ENCODE results near the gene ITGB4. TPM values are rescaled to one million over a fixed set of nuclear protein-coding genes. Genes with fewer than 3 reads are reported as not detected.

ITGB4 gene
- total RNA-seq, 1 experiment from 2014 or later = 5.3 TPM

DNA sequence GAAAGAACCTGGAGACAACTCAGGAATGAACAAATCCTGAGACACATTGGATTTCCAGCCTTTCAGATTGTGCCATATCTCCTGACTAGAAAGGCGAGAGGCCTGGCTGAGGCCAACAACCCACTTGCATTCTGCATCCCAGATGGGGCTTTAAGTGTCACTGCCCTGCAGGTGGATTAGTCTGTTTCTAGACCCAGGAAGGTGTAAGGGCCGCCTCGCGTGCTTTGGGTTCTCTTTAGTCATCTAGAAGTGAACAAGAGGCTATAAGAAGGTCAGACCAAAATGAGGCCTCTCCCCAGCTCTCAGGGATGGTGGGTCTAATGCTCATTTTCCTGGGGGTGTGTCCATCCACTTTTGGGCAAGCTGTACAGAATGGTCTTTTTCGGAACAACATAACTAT is 49.2 kb upstream of the ITGB4 start:
- peak overlapping the region in 1 of 2 experiments; percentile 51; a peak in 2 of 5 replicates for H3K4me3 Mint-ChIP-seq
- no peak overlapping the region for H4K91ac ChIP-seq (ENCODE audit: insufficient read length, low read depth, low read length)
- peaks cover 3% of the 10 kb centered on the region for H3K79me1 ChIP-seq (ENCODE audit: insufficient read depth, low read depth, low read length, poor library complexity, severe bottlenecking)
- no peak for DNase-seq
- H2BK12ac ChIP-seq (ENCODE audit: insufficient read length, low read depth, low read length) = no peak overlapping the region
- no peak overlapping the region for H3K27ac Mint-ChIP-seq
- no peak overlapping the region for H3K9ac ChIP-seq (ENCODE audit: extremely low read depth, insufficient read length, low read length)
- H2AK5ac ChIP-seq (ENCODE audit: insufficient read length, low read length) = no peak overlapping the region
- H3K23ac ChIP-seq (ENCODE audit: insufficient read length, low read depth, low read length) = no peak overlapping the region
- peaks cover 15% of the 10 kb centered on the region; the same call in 1 of the 2 replicates for H3K79me2 ChIP-seq (ENCODE audit: insufficient read depth, low read length)
- H3K9me3 ChIP-seq (ENCODE audit: control insufficient read depth, low read depth, low read length) = no peaks in the 10 kb centered on the region
- no peaks in the 10 kb centered on the region for H3K9me3 Mint-ChIP-seq
- no peak overlapping the region for H3K14ac ChIP-seq (ENCODE audit: insufficient read depth, low read length)
- no peak overlapping the region for H3K18ac ChIP-seq (ENCODE audit: insufficient read length, low read depth, low read length)
- no peak overlapping the region for H2BK20ac ChIP-seq (ENCODE audit: low read depth, low read length, poor library complexity, severe bottlenecking)
- no peak overlapping the region for H2BK120ac ChIP-seq (ENCODE audit: low read depth, low read length, poor library complexity, severe bottlenecking)
- peaks cover 12 to 60% (median 53%) of the 10 kb centered on the region in 3 experiments; a peak in 6 of 7 replicates for H3K36me3 Mint-ChIP-seq (ENCODE audit: insufficient read depth in 1 of 3, low read depth in 3 of 3)
- H3K23me2 ChIP-seq (ENCODE audit: insufficient read length, low read depth, low read length, poor library complexity, severe bottlenecking) = peaks cover 4% of the 10 kb centered on the region
- TF ChIP-seq, protein P1, sequence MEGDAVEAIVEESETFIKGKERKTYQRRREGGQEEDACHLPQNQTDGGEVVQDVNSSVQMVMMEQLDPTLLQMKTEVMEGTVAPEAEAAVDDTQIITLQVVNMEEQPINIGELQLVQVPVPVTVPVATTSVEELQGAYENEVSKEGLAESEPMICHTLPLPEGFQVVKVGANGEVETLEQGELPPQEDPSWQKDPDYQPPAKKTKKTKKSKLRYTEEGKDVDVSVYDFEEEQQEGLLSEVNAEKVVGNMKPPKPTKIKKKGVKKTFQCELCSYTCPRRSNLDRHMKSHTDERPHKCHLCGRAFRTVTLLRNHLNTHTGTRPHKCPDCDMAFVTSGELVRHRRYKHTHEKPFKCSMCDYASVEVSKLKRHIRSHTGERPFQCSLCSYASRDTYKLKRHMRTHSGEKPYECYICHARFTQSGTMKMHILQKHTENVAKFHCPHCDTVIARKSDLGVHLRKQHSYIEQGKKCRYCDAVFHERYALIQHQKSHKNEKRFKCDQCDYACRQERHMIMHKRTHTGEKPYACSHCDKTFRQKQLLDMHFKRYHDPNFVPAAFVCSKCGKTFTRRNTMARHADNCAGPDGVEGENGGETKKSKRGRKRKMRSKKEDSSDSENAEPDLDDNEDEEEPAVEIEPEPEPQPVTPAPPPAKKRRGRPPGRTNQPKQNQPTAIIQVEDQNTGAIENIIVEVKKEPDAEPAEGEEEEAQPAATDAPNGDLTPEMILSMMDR (conservative IDR thresholded peaks at IDR 0.05) = no peak
- H3K27me3 Mint-ChIP-seq (ENCODE audit: low read depth) = no peaks in the 10 kb centered on the region
- H3K4me2 ChIP-seq (ENCODE audit: insufficient read depth, insufficient read length, low read length) = no peak overlapping the region
- H3T11ph ChIP-seq (ENCODE audit: low read length) = no peak overlapping the region
- no peak overlapping the region for H2BK15ac ChIP-seq (ENCODE audit: low read depth, low read length)
- no peak overlapping the region for H2BK5ac ChIP-seq (ENCODE audit: insufficient read length, low read length)
- H3K56ac ChIP-seq (ENCODE audit: insufficient read length, low read depth, low read length) = no peak overlapping the region
- WGBS (ENCODE audit: extremely low coverage, insufficient read length, low lambda C conversion rate) = no CpG with 5 or more reads among the region's 5 CpGs
- no peak overlapping the region for H4K8ac ChIP-seq (replicated peaks; ENCODE audit: insufficient read length, low read depth, low read length)
- H4K20me1 ChIP-seq (ENCODE audit: control insufficient read depth, insufficient read depth, insufficient read length) = no peaks in the 10 kb centered on the region
- no peak overlapping the region for H4K5ac ChIP-seq (ENCODE audit: insufficient read length, low read depth, low read length)
- no peak overlapping the region for H3K27ac ChIP-seq (ENCODE audit: insufficient read length, low read depth, low read length)
- H3K4ac ChIP-seq (ENCODE audit: low read depth, low read length) = no peak overlapping the region
- no peaks in the 10 kb centered on the region for H3K4me1 ChIP-seq (ENCODE audit: insufficient read depth, low read length)
- no peak overlapping the region for H2AFZ ChIP-seq (ENCODE audit: low read length)
- peaks cover 4 to 5% of the 10 kb centered on the region in 2 experiments for H3K4me1 Mint-ChIP-seq
- H3K27me3 ChIP-seq (ENCODE audit: insufficient read depth, low read length) = no peaks in the 10 kb centered on the region
